Measurements from ENCODE around the gene INO80B. TPM values are rescaled to one million over a fixed set of nuclear protein-coding genes. Genes with fewer than 3 reads are reported as not detected.

The INO80B gene
- total and polyA plus RNA-seq, 2 of the 8 experiments (the other 6 are each of a cell fraction or from before 2014, with no cell fraction given): 3.9 to 18.5 TPM

GRCh38 chr2:74457549-74458131 lies 2.8 kb downstream of the INO80B start (continued):
- TF ChIP-seq, protein P1, sequence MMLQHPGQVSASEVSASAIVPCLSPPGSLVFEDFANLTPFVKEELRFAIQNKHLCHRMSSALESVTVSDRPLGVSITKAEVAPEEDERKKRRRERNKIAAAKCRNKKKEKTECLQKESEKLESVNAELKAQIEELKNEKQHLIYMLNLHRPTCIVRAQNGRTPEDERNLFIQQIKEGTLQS (IDR thresholded peaks at IDR 0.05; ENCODE audit: insufficient read depth, low read depth, low read length): no peak
- TF ChIP-seq SIN3A (conservative IDR thresholded peaks at IDR 0.05 in 1 of 2, IDR thresholded peaks at IDR 0.05 in 1 of 2; ENCODE audit: low read depth in 1 of 2, low read length in 2 of 2) (peak in 1 of 2 experiments; percentile 34; a peak in 2 of 4 replicates), MAX (IDR thresholded peaks at IDR 0.05) (peak; percentile 56; the same call in 1 of the 2 replicates), MAFK (IDR thresholded peaks at IDR 0.05; ENCODE audit: low read depth, low read length) (no peak), KDM1A (IDR thresholded peaks at IDR 0.05; ENCODE audit: borderline replicate concordance, low read length) (peak; percentile 11; the same call in 1 of the 2 replicates), SIRT6 (IDR thresholded peaks at IDR 0.05; ENCODE audit: low read length) (no peak), CTCF (IDR thresholded peaks at IDR 0.05; ENCODE audit: control extremely low read depth in 1 of 3, insufficient read depth in 1 of 3, low read depth in 1 of 3, low read length in 3 of 3) (no peak), GABPA (IDR thresholded peaks at IDR 0.05; ENCODE audit: borderline replicate concordance, insufficient read depth, low read length) (no peak), RBBP5 (IDR thresholded peaks at IDR 0.05; ENCODE audit: borderline replicate concordance, low read depth, low read length) (0 out of 2 replicates have a peak, but pooled peaks have one; percentile 29), ZNF274 (IDR thresholded peaks at IDR 0.05; ENCODE audit: borderline replicate concordance, extremely low read depth, low read length) (no peak), KDM5A (IDR thresholded peaks at IDR 0.05; ENCODE audit: low read length) (no peak), ATF2 (IDR thresholded peaks at IDR 0.05; ENCODE audit: low read length) (no peak), EP300 (IDR thresholded peaks at IDR 0.05; ENCODE audit: borderline replicate concordance in 1 of 2, low read depth in 2 of 2, low read length in 2 of 2) (no peak), TAF1 (IDR thresholded peaks at IDR 0.05; ENCODE audit: low read depth, low read length) (peak; percentile 87), SP4 (IDR thresholded peaks at IDR 0.05; ENCODE audit: low read length) (no peak), CTBP2 (IDR thresholded peaks at IDR 0.05; ENCODE audit: borderline replicate concordance, insufficient read depth, insufficient read length, low read length) (no peak), EZH2 (IDR thresholded peaks at IDR 0.05; ENCODE audit: low read depth, low read length, severe bottlenecking) (no peak), EGR1 (IDR thresholded peaks at IDR 0.05; ENCODE audit: borderline replicate concordance, low read depth, low read length) (no peak)
